T-cell (primary cell): Measurements from ENCODE around the gene MRPL33. TPM values are rescaled to one million over a fixed set of nuclear protein-coding genes. Genes with fewer than 3 reads are reported as not detected.
"Not testable (repeated sequence)": the region's sequence is repeated elsewhere in the genome, so short reads cannot be mapped to it uniquely, and the experiment has no call there.

Experiments used
- ATAC-seq, 4 experiments: fragments of 200-7000 bp in 3 of 4; fragments of 150-1000 bp in 1 of 4; cut with Tn5 transposase; replicated peaks in 1 of 4; 1 replicate in 3 of 4; 2 replicates in 1 of 4; pipeline ENCODE4 v1.10.0; 2021; ENCODE audit warnings: moderate library complexity in 3 of 4, mild to moderate bottlenecking in 2 of 4, moderate number of reproducible peaks in 1 of 4
- CTCF ChIA-PET, 2 donors: fragments of 300-600 bp; sonication (Branson Sonifier 250); formaldehyde crosslinking; loops; one replicate each; lab custom pipeline; 2022; ENCODE audit warnings: antibody characterized with exemption in 2 of 2; lab: Charles Lee
- POLR2A ChIA-PET, 2 donors: fragments of 300-600 bp; sonication (Branson Sonifier 250); formaldehyde crosslinking; loops; one replicate each; lab custom pipeline; 2022; ENCODE audit warnings: antibody characterized with exemption in 2 of 2; lab: Charles Lee
- DNase-seq, 35 experiments: peaks; one replicate each; pipeline versions ENCODE4 v3.0.0 to v3.0.0-alpha.2; 2013 to 2023
- H3K27ac ChIP-seq: one replicate; pipeline ENCODE4 v1.5.1; 2013; ENCODE audit warnings: low read length
- H3K27me3 ChIP-seq, 2 experiments: replicated peaks in 1 of 2; 1 replicate in 1 of 2; 2 replicates in 1 of 2; pipeline versions ENCODE4 v1.6.1 to v1.7.0; 2013; ENCODE audit warnings: low read length in 1 of 2, mixed read lengths in 1 of 2; ENCODE audit not compliant: control insufficient read depth in 2 of 2, insufficient read depth in 2 of 2; ENCODE audit errors: extremely low read depth in 1 of 2
- H3K36me3 ChIP-seq, 2 donors: 1 replicate in 1 of 2; 2 replicates in 1 of 2; pipeline versions ENCODE4 v1.6.1 to v1.7.0; 2013; ENCODE audit warnings: low read length in 1 of 2; ENCODE audit not compliant: control insufficient read depth in 2 of 2, insufficient read depth in 1 of 2; ENCODE audit errors: extremely low read depth in 1 of 2
- H3K4me1 ChIP-seq, 2 experiments: 1 replicate in 1 of 2; 2 replicates in 1 of 2; pipeline versions ENCODE4 v1.6.1 to v1.7.0; 2013; ENCODE audit warnings: low read length in 2 of 2, mixed read lengths in 1 of 2; ENCODE audit not compliant: insufficient read depth in 2 of 2, control insufficient read depth in 1 of 2; ENCODE audit errors: extremely low read depth in 1 of 2
- H3K4me3 ChIP-seq, 2 donors: 1 replicate in 1 of 2; 2 replicates in 1 of 2; pipeline versions ENCODE4 v1.5.1 to v1.7.0; 2013; ENCODE audit warnings: mild to moderate bottlenecking in 2 of 2, low read length in 1 of 2, moderate library complexity in 1 of 2; ENCODE audit not compliant: control insufficient read depth in 1 of 2; ENCODE audit errors: extremely low read depth in 1 of 2
- H3K9me3 ChIP-seq: 2 replicates; pipeline ENCODE4 v1.7.0; 2013
- H3K27ac Mint-ChIP-seq, 2 donors: one replicate each; pipeline ENCODE4 v1.8.0; 2020 to 2021; ENCODE audit warnings: mild to moderate bottlenecking in 2 of 2, mixed read lengths in 2 of 2
- H3K27me3 Mint-ChIP-seq, 2 donors: one replicate each; pipeline ENCODE4 v1.8.0; 2021 to 2022; ENCODE audit warnings: mixed read lengths in 2 of 2
- H3K36me3 Mint-ChIP-seq: one replicate; pipeline ENCODE4 v1.8.0; 2021; ENCODE audit warnings: mixed read lengths
- H3K4me1 Mint-ChIP-seq, 3 donors: one replicate each; pipeline ENCODE4 v1.8.0; 2020 to 2022; ENCODE audit warnings: mixed read lengths in 3 of 3, mild to moderate bottlenecking in 1 of 3
- H3K4me3 Mint-ChIP-seq, 3 donors: one replicate each; pipeline ENCODE4 v1.8.0; 2020 to 2022; ENCODE audit warnings: mild to moderate bottlenecking in 3 of 3, mixed read lengths in 3 of 3, moderate library complexity in 3 of 3
- H3K9me3 Mint-ChIP-seq, 3 donors: one replicate each; pipeline ENCODE4 v1.8.0; 2020 to 2022; ENCODE audit warnings: mixed read lengths in 3 of 3
- WGBS: methylation state at CpG from one replicate; pipeline ENCODE4 v1.1.5; 2013; ENCODE audit warnings: missing lambda C conversion rate; ENCODE audit not compliant: insufficient coverage; 5-methylcytosine and 5-hydroxymethylcytosine counted together
- total RNA-seq, 35 experiments: library from RNA in 6 of 35; stranded (reverse) in 6 of 35; fragments of 120-200 nt in 1 of 35; gene quantifications; one replicate each; pipeline versions ENCODE4 v1.2.1 to v1.2.4 and lab custom pipeline; 2013 to 2026

MRPL33 gene
- total RNA-seq, 5 donors from 2014 or later (not counting 1 experiment from before 2014, with no cell fraction given) = 25.9 to 39.4 (median 29.7) TPM

- no peak for DNase-seq
- H3K36me3 ChIP-seq = no peaks in the 10 kb centered on the region
- H3K9me3 ChIP-seq = no peaks in the 10 kb centered on the region
- ChIA-PET CTCF (interaction anchor here in 1 of 2 donors (0.6 kb wide), 1 partner anchor 27 kb away, joined by 3 read pairs; no protein-coding TSS in a partner anchor), POLR2A (no interaction called here)
- H3K4me1 Mint-ChIP-seq = no peaks in the 10 kb centered on the region
- no peak for ATAC-seq
- H3K4me1 ChIP-seq = no peaks in the 10 kb centered on the region
- H3K36me3 Mint-ChIP-seq = peaks cover 3% of the 10 kb centered on the region
- peaks cover 7 to 18% (median 8%) of the 10 kb centered on the region in 3 donors for H3K9me3 Mint-ChIP-seq
- H3K27me3 Mint-ChIP-seq = peaks cover 4 to 15% of the 10 kb centered on the region in 2 donors
- H3K27ac Mint-ChIP-seq = no peak overlapping the region
- peaks cover 0 to 13% of the 10 kb centered on the region in 2 experiments for H3K27me3 ChIP-seq
- H3K4me3 ChIP-seq = no peak overlapping the region
- no peak overlapping the region for H3K4me3 Mint-ChIP-seq
- no peak overlapping the region for H3K27ac ChIP-seq
- WGBS = 100% methylated on average over 3 of the region's 6 CpGs
Measured at GRCh38 chr2:27747827-27748352, 23.6 kb upstream of the MRPL33 start.

- H3K9me3 ChIP-seq, H3K4me1 Mint-ChIP-seq, H3K4me3 ChIP-seq, H3K36me3 ChIP-seq, ATAC-seq, H3K27ac Mint-ChIP-seq, CTCF ChIA-PET, H3K36me3 Mint-ChIP-seq, H3K4me3 Mint-ChIP-seq, DNase-seq, POLR2A ChIA-PET, H3K27ac ChIP-seq, H3K4me1 ChIP-seq: not testable (repeated sequence)
- H3K27me3 ChIP-seq = peaks cover 0 to 16% of the 10 kb centered on the region in 2 experiments
- WGBS = 89% methylated on average over 2 of the region's 2 CpGs
- Mint-ChIP-seq H3K27me3 (peaks cover 6 to 20% of the 10 kb centered on the region in 2 donors), H3K9me3 (peaks cover 7 to 18% (median 8%) of the 10 kb centered on the region in 3 donors)
Measured at GRCh38 chr2:27748803-27749554, 22.5 kb upstream of the MRPL33 start.

GRCh38 chr2:27751377-27751776, 20.1 kb upstream of the MRPL33 start:
- ATAC-seq = no peak
- Mint-ChIP-seq H3K27ac (no peak overlapping the region), H3K36me3 (no peaks in the 10 kb centered on the region), H3K27me3 (peaks cover 6 to 16% of the 10 kb centered on the region in 2 donors), H3K4me3 (no peak overlapping the region), H3K4me1 (no peaks in the 10 kb centered on the region), H3K9me3 (peaks cover 7 to 14% (median 8%) of the 10 kb centered on the region in 3 donors)
- Histone ChIP-seq H3K27me3 (peaks cover 0 to 23% of the 10 kb centered on the region in 2 experiments), H3K4me1 (no peaks in the 10 kb centered on the region), H3K36me3 (no peaks in the 10 kb centered on the region), H3K27ac (no peak overlapping the region), H3K9me3 (no peaks in the 10 kb centered on the region), H3K4me3 (no peak overlapping the region)
- DNase-seq = no peak
- ChIA-PET POLR2A (interaction anchor here in 1 of 2 donors (0.6 kb wide), 2 partner anchors 54 to 1065 kb away, joined by 4 to 14 read pairs; no protein-coding TSS in a partner anchor), CTCF (interaction anchor here in 1 of 2 donors (0.6 kb wide), 1 partner anchor 46 kb away, joined by 3 read pairs; no protein-coding TSS in a partner anchor)
- no CpG with 5 or more reads among the region's 6 CpGs for WGBS

GRCh38 chr2:27752551-27753237, 18.8 kb upstream of the MRPL33 start:
- Mint-ChIP-seq H3K27me3 (peaks cover 6 to 15% of the 10 kb centered on the region in 2 donors), H3K4me1 (no peaks in the 10 kb centered on the region), H3K27ac (no peak overlapping the region), H3K4me3 (no peak overlapping the region), H3K36me3 (no peaks in the 10 kb centered on the region), H3K9me3 (peaks cover 7 to 14% (median 8%) of the 10 kb centered on the region in 3 donors)
- no peak overlapping the region for H3K27ac ChIP-seq
- ChIA-PET CTCF (no interaction called here), POLR2A (no interaction called here)
- H3K4me3 ChIP-seq = no peak overlapping the region
- ATAC-seq (no peak), DNase-seq (no peak)
- H3K27me3 ChIP-seq = peaks cover 0 to 23% of the 10 kb centered on the region in 2 experiments
- no peaks in the 10 kb centered on the region for H3K9me3 ChIP-seq
- WGBS = 85% methylated on average over 13 of the region's 16 CpGs
- no peaks in the 10 kb centered on the region for H3K4me1 ChIP-seq
- H3K36me3 ChIP-seq = no peaks in the 10 kb centered on the region

GRCh38 chr2:27754138-27754588, 17.4 kb upstream of the MRPL33 start:
- no peaks in the 10 kb centered on the region for H3K4me1 ChIP-seq
- peaks cover 0 to 7% (median 3%) of the 10 kb centered on the region in 3 donors for H3K9me3 Mint-ChIP-seq
- no peaks in the 10 kb centered on the region for H3K9me3 ChIP-seq
- no peak overlapping the region for H3K27ac ChIP-seq
- POLR2A ChIA-PET = no interaction called here
- H3K27me3 ChIP-seq = peaks cover 0 to 23% of the 10 kb centered on the region in 2 experiments
- no peaks in the 10 kb centered on the region for H3K36me3 Mint-ChIP-seq
- WGBS = 18% methylated on average over 3 of the region's 4 CpGs
- no peaks in the 10 kb centered on the region for H3K4me1 Mint-ChIP-seq
- ATAC-seq (peak; percentile 55 to 76 (median 67)), DNase-seq (peak in 33 of 35 experiments; percentile 16 to 70 (median 55))
- no peak overlapping the region for H3K27ac Mint-ChIP-seq
- CTCF ChIA-PET = interaction anchor here in 1 of 2 donors (0.5 to 1.0 kb wide), 3 partner anchors 591 to 698 kb away, joined by 3 to 4 read pairs (median 3); no protein-coding TSS in a partner anchor
- H3K4me3 ChIP-seq = no peak overlapping the region
- no peaks in the 10 kb centered on the region for H3K36me3 ChIP-seq
- H3K27me3 Mint-ChIP-seq = peaks cover 3 to 11% of the 10 kb centered on the region in 2 donors
- H3K4me3 Mint-ChIP-seq = no peak overlapping the region

GRCh38 chr2:27754831-27755230, 16.7 kb upstream of the MRPL33 start:
- Histone ChIP-seq H3K27ac (no peak overlapping the region), H3K36me3 (no peaks in the 10 kb centered on the region), H3K9me3 (no peaks in the 10 kb centered on the region), H3K4me1 (no peaks in the 10 kb centered on the region), H3K4me3 (no peak overlapping the region), H3K27me3 (peaks cover 0 to 23% of the 10 kb centered on the region in 2 experiments)
- Mint-ChIP-seq H3K27ac (no peak overlapping the region), H3K36me3 (no peaks in the 10 kb centered on the region), H3K4me3 (no peak overlapping the region), H3K27me3 (peaks cover 3 to 11% of the 10 kb centered on the region in 2 donors), H3K4me1 (no peaks in the 10 kb centered on the region), H3K9me3 (no peaks in the 10 kb centered on the region)
- 74% methylated on average over 2 of the region's 5 CpGs for WGBS
- DNase-seq (no peak), ATAC-seq (no peak)
- ChIA-PET POLR2A (interaction anchor here in 1 of 2 donors (0.5 kb wide), 1 partner anchor 109 kb away, joined by 5 read pairs; no protein-coding TSS in a partner anchor), CTCF (interaction anchor here in 1 of 2 donors (0.5 kb wide), 1 partner anchor 591 kb away, joined by 4 read pairs; no protein-coding TSS in a partner anchor)
